Panc1 (cell line): ENCODE results near the gene CEP104. TPM values are rescaled to one million over a fixed set of nuclear protein-coding genes. Genes with fewer than 3 reads are reported as not detected.

Experiments used
- ATAC-seq: fragments of 200-7000 bp; cut with Tn5 transposase; 2 replicates; pipeline ENCODE4 v1.9.1; 2020; ENCODE audit warnings: mild to moderate bottlenecking, moderate library complexity
- BruUV-seq: library from RNA; stranded (reverse); fragments of 400-500 nt; replicated peaks from 2 replicates; lab custom pipeline; 2021; lab: Mats Ljungman, UMichigan
- CTCF ChIA-PET: fragments of 300-600 bp; sonication (Branson Sonifier 250); formaldehyde crosslinking; loops from one replicate; lab custom pipeline; 2022; ENCODE audit warnings: antibody characterized with exemption; lab: Charles Lee
- POLR2A ChIA-PET: fragments of 300-600 bp; sonication (Branson Sonifier 250); formaldehyde crosslinking; loops from one replicate; lab custom pipeline; 2022; ENCODE audit warnings: antibody characterized with exemption; lab: Charles Lee
- DNase-seq: peaks from one replicate; pipeline ENCODE4 v3.0.0-alpha.2; 2010; ENCODE audit warnings: low read depth, low spot score
- H3K27ac ChIP-seq: 2 replicates; pipeline ENCODE4 v1.5.1; 2011; ENCODE audit warnings: mild to moderate bottlenecking, low read length, inconsistent platforms
- H3K27me3 ChIP-seq: fragments of 200-500 bp; sonication (Bioruptor generic); 2 replicates; pipeline ENCODE4 v1.6.0; 2014; ENCODE audit warnings: low read length, inconsistent platforms; ENCODE audit not compliant: control insufficient read depth, insufficient read depth
- H3K36me3 ChIP-seq: fragments of 200-500 bp; sonication (Bioruptor generic); 2 replicates; pipeline ENCODE4 v1.5.1; 2014; ENCODE audit warnings: inconsistent platforms, mild to moderate bottlenecking, low read length, moderate library complexity; ENCODE audit not compliant: control insufficient read depth, insufficient read depth
- H3K4me1 ChIP-seq: 2 replicates; pipeline ENCODE4 v1.5.1; 2011; ENCODE audit warnings: inconsistent platforms, mild to moderate bottlenecking, low read length, moderate library complexity; ENCODE audit not compliant: control insufficient read depth, insufficient read depth
- H3K4me3 ChIP-seq, 2 experiments: 2 replicates each; pipeline ENCODE4 v1.5.1; 2011 to 2012; ENCODE audit warnings: low read depth in 2 of 2, low read length in 2 of 2, mild to moderate bottlenecking in 2 of 2, inconsistent platforms in 1 of 2, moderate library complexity in 1 of 2
- H3K9me3 ChIP-seq: fragments of 200-500 bp; sonication (Bioruptor generic); 2 replicates; pipeline ENCODE4 v1.5.1; 2014; ENCODE audit warnings: low read depth, mild to moderate bottlenecking, inconsistent platforms, low read length, moderate library complexity; ENCODE audit not compliant: control insufficient read depth, insufficient read depth
- CTCF ChIP-seq: fragments of 450-650 bp; IDR thresholded peaks from 2 replicates; pipeline ENCODE4 v1.5.1; 2017; ENCODE audit warnings: mild to moderate bottlenecking
- POLR2AphosphoS5 ChIP-seq: IDR thresholded peaks from 2 replicates; pipeline ENCODE4 v1.6.1; 2012; ENCODE audit warnings: mild to moderate bottlenecking, low read depth, low read length, moderate library complexity
- REST ChIP-seq, 2 experiments: IDR thresholded peaks; 2 replicates each; pipeline ENCODE4 v1.6.1; 2011 to 2012; ENCODE audit warnings: low read depth in 2 of 2, control low read depth in 1 of 2, low read length in 1 of 2, mild to moderate bottlenecking in 1 of 2, moderate library complexity in 1 of 2; ENCODE audit not compliant: insufficient read depth in 1 of 2
- SIN3A ChIP-seq: IDR thresholded peaks from 2 replicates; pipeline ENCODE4 v1.6.1; 2012; ENCODE audit warnings: low read depth, mild to moderate bottlenecking, low read length, moderate library complexity, borderline replicate concordance; ENCODE audit not compliant: insufficient read depth
- TCF7L2 ChIP-seq: IDR thresholded peaks from 2 replicates; pipeline ENCODE4 v1.6.1; 2011; ENCODE audit warnings: mild to moderate bottlenecking, low read depth, low read length, inconsistent platforms
- in situ Hi-C: cut with HindIII; loops from 2 replicates; pipeline ENCODE4 v1.10.0; 2016; ENCODE audit warnings: low sequenced_read_pairs, low pct_unique_long_range_greater_than_20kb
- intact Hi-C: fragments of 100-400 bp; cut with micrococcal nuclease; formaldehyde crosslinking; loops from one replicate; pipeline ENCODE4 v1.10.0; 2022; ENCODE audit not compliant: unreplicated experiment
- total RNA-seq: library from RNA; stranded (reverse); gene quantifications from one replicate; pipeline ENCODE4 v1.2.1, GENCODE V29; 2021; ENCODE audit not compliant: unreplicated experiment

Gene CEP104
- total RNA-seq, 1 experiment from 2014 or later, result 52.0 TPM

DNA sequence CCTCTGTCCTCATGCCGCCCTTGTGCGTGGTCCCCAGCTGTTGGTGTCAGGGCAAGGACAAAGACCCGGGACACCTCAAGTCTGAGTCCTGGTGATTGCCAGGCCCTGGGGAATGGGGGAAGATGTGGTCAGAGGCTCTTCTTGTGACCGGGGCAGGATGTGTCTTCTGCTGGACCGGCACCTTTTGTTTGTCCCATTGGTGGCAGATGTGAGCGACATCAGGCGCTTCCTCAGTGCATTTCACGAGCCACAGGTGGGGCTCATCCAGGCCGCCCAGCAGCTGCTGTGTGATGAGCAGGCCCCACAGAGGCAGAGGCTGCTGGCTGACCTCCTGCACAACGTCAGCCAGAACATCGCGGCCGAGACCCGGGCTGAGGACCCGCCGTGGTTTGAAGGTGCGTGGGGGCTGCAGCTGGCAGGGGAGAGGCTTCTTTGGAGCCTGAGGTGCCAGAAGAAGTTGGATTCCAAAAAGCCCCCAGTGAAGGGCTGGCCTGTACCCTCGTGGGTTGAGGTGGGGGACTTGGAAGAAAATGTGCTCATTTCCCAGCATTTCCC is 8.7 kb upstream of the CEP104 start:
- Histone ChIP-seq H3K27ac (no peak overlapping the region), H3K4me3 (no peak overlapping the region), H3K9me3 (no peaks in the 10 kb centered on the region), H3K4me1 (no peaks in the 10 kb centered on the region), H3K36me3 (no peaks in the 10 kb centered on the region), H3K27me3 (no peaks in the 10 kb centered on the region)
- TF ChIP-seq TCF7L2 (no peak), REST (IDR thresholded peaks at IDR 0.05; ENCODE audit: insufficient read depth in 1 of 2, low read depth in 2 of 2, low read length in 1 of 2) (no peak), POLR2AphosphoS5 (no peak), SIN3A (no peak), CTCF (no peak)
- ChIA-PET CTCF (interaction anchor here (0.6 kb wide), 1 partner anchor 242 kb away, joined by 5 read pairs; no protein-coding TSS in a partner anchor), POLR2A (no interaction called here)
- no peak for DNase-seq
- intact Hi-C loops (no loop called here), in situ Hi-C loops (no loop called here)
- no peak for ATAC-seq
- no TSS peak for BruUV-seq

DNA sequence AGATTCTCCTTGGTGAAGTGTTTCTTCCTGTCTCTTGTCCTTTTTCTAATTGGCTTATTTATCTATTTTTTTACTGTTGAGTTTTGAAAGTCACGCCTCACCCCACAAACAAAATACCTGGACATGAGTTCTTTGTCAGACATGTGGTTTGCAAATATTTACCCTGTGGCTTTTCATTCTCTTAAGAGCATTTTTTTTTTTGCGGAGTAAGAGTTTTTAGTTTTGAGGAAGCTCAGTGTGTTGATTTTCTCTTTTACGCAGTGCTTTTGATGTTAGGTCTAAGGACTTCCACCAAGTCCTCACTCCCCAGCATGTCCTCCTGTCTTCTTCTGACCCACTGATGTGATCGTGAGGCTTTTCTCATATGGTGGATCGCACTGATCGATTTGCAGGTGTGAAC is 7.9 kb upstream of the CEP104 start:
- CTCF ChIA-PET, result interaction anchor here (0.6 kb wide), 1 partner anchor 241 kb away, joined by 5 read pairs; no protein-coding TSS in a partner anchor
- in situ Hi-C loops, result no loop called here
- H3K4me1 ChIP-seq, result no peaks in the 10 kb centered on the region
- no peak overlapping the region for H3K27ac ChIP-seq
- no TSS peak for BruUV-seq
- TF ChIP-seq TCF7L2 (no peak), REST (IDR thresholded peaks at IDR 0.05; ENCODE audit: insufficient read depth in 1 of 2, low read depth in 2 of 2, low read length in 1 of 2) (no peak), POLR2AphosphoS5 (no peak), SIN3A (no peak), CTCF (no peak)
- H3K9me3 ChIP-seq, result no peaks in the 10 kb centered on the region
- H3K27me3 ChIP-seq, result no peaks in the 10 kb centered on the region
- H3K4me3 ChIP-seq, result no peak overlapping the region
- intact Hi-C loops, result no loop called here
- no peaks in the 10 kb centered on the region for H3K36me3 ChIP-seq
- POLR2A ChIA-PET, result no interaction called here
- ATAC-seq (no peak), DNase-seq (no peak)
